LNCaP clone FGC (cell line): ENCODE data around the gene SF3B4.
A peak's percentile ranks its signal among the peaks of the same experiment; 100 is the strongest.
"Not testable (repeated sequence)": the region's sequence is repeated elsewhere in the genome, so short reads cannot be mapped to it uniquely, and the experiment has no call there.

Experiments
- DNase-seq: peaks from one replicate; pipeline ENCODE4 v3.0.0-alpha.2; 2011; ENCODE audit warnings: low read depth
- H3K4me3 ChIP-seq: 2 replicates; pipeline ENCODE4 v1.5.1; 2011; ENCODE audit warnings: mild to moderate bottlenecking, low read depth, low read length, control low read depth
- CTCF ChIP-seq: IDR thresholded peaks from 2 replicates; pipeline ENCODE4 v1.5.1; 2012; ENCODE audit warnings: mild to moderate bottlenecking; ENCODE audit not compliant: control insufficient read depth, insufficient read depth; ENCODE audit errors: extremely low read depth

The SF3B4 gene

GRCh38 chr1:149963358-149963757 lies 35.8 kb upstream of the SF3B4 start:
- no peak for TF ChIP-seq CTCF
- H3K4me3 ChIP-seq: no peak overlapping the region

GRCh38 chr1:149962736-149963135 lies 35.1 kb upstream of the SF3B4 start:
- no peak for TF ChIP-seq CTCF
- no peak for DNase-seq
- H3K4me3 ChIP-seq: no peak overlapping the region

More at GRCh38 chr1:149963358-149963757, 35.8 kb upstream of the SF3B4 start:
- DNase-seq: no peak

- peak; percentile 80 for TF ChIP-seq CTCF
- peak; percentile 49 for DNase-seq
Observed at GRCh38 chr1:149962039-149962647, 34.5 kb upstream of the SF3B4 start.

GRCh38 chr1:149957548-149957947 lies 29.9 kb upstream of the SF3B4 start:
- not testable (repeated sequence) for DNase-seq, H3K4me3 ChIP-seq

More at GRCh38 chr1:149962039-149962647, 34.5 kb upstream of the SF3B4 start:
- no peak overlapping the region for H3K4me3 ChIP-seq

- DNase-seq: no peak
- TF ChIP-seq CTCF: no peak
- H3K4me3 ChIP-seq: no peak overlapping the region
Observed at GRCh38 chr1:149949911-149950310, 22.3 kb upstream of the SF3B4 start.

- no peak for TF ChIP-seq CTCF
- H3K4me3 ChIP-seq: no peak overlapping the region
- no peak for DNase-seq
Observed at GRCh38 chr1:149945206-149945605, 17.6 kb upstream of the SF3B4 start.

- no peak for TF ChIP-seq CTCF
- no peak overlapping the region for H3K4me3 ChIP-seq
- no peak for DNase-seq
Observed at GRCh38 chr1:149942885-149943284, 15.3 kb upstream of the SF3B4 start.
